GM18951 (cell line): ENCODE measurements around the gene NAP1L4.

Experiments
- POLR2A ChIP-seq: IDR thresholded peaks from 4 replicates; pipeline ENCODE4 v1.6.1; 2011; ENCODE audit warnings: mild to moderate bottlenecking; ENCODE audit not compliant: insufficient read length, insufficient read depth; ENCODE audit errors: extremely low read depth
- in situ Hi-C: fragments of 300-500 bp; cut with MboI; formaldehyde crosslinking; loops from one replicate; pipeline ENCODE4 v1.12.0; 2022; ENCODE audit warnings: low sequenced_read_pairs, mixed read lengths, inconsistent platforms; ENCODE audit not compliant: unreplicated experiment

Gene NAP1L4, protein sequence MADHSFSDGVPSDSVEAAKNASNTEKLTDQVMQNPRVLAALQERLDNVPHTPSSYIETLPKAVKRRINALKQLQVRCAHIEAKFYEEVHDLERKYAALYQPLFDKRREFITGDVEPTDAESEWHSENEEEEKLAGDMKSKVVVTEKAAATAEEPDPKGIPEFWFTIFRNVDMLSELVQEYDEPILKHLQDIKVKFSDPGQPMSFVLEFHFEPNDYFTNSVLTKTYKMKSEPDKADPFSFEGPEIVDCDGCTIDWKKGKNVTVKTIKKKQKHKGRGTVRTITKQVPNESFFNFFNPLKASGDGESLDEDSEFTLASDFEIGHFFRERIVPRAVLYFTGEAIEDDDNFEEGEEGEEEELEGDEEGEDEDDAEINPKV

DNA sequence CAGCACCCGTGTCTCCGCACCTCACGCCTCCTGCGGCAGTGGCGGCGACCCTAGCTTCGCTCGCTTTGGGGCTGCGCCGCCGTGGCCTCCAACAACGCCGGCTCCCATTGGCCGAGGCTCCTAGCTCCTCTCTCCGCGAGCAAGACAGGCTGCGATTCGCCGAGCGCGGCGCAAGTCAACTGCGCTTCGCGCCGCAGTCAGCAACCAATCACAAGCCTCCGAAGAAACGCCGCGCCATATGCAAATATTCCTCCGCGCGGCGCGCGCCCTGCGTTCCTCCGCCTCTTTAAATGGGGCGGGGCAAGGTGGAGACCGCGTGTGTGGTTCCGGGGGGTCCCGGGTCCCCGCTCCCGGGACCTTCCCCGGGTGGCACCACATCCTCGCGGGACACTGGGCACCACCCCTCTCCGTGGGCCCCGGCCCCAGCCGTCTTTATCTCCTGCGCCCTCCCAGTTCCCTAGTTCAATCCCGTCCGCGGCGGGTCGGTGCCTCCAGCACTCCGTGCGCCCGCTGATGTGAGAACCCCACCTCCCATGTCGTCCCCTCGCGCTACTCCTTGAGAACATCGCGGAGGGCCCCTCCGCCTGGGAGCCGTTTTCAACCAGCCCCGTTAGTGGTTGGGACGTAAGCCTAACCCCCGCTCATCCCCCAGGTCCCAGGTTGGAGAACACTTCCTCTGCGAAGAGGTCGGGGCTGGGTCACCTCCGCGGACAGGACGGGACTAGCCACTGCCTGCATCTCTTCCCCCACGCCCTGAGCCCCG lies at the start of gene NAP1L4:
Gene NAP1L4, minus strand, starts transcription at position 96 of the 763 bp plus-strand sequence. CDS start 13,109 bp downstream, outside the sequence.
- TF ChIP-seq POLR2A = peak; percentile 84
- in situ Hi-C loops = no loop called here

DNA sequence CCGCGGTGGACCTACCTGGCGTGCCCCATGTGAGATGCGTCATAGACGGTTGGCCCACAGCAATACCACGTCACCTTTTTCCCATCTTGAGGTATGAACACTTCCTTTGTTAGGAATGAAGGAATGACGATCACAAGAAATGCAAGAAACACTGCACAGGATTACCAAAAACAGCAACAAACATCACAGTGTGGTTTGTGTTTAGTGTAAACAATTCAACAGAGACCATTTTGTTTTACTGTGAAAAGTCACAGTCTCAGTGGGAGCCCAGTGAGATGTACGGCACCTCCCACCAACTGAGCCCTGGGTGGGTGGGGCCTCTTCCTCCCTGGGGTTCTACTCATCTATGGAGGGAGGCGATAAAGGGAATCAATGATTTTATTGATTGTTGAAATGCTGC lies 48.8 kb upstream of the NAP1L4 start:
- no peak for TF ChIP-seq POLR2A
- in situ Hi-C loops = no loop called here

DNA sequence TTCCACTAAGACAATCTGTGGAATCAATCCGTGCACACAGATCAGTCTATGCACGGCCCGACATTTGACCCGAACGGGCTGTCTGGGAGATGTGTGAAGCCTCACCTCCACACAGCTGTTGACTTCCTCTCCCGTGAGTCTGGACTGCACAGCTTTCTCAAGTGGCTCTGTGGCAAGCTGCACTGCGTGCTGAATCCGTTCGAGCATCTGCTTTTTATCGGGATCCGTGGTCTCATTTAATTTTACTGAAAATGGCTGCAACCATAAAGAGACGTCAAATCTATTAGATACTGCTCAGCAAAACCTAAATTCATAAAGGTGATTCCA lies 45.8 kb upstream of the NAP1L4 start:
- no peak for TF ChIP-seq POLR2A
- in situ Hi-C loops = no loop called here

GRCh38 chr11:3037040-3037944 lies 45.2 kb upstream of the NAP1L4 start:
- in situ Hi-C loops = no loop called here
- TF ChIP-seq POLR2A = no peak

DNA sequence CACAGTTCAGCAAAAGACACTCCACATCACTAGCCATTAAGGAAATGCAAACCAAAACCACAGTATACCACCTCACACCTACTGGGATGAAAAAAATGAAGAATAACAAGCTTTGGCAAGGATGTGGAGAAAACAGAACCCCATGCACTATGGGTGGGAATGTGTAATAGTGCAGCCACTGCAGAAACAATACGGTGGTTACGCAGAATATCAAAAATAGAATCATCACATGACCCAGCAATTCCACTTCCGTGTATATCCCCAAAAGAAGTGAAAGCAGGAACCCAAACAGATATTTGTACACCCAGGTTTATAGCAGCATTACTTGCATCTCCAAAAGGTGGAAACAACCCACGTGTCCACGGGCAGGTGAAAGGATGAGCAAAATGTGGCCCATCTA lies 44.3 kb upstream of the NAP1L4 start:
- in situ Hi-C loops = no loop called here
- TF ChIP-seq POLR2A = no peak

- in situ Hi-C loops = no loop called here
- TF ChIP-seq POLR2A = no peak
These were observed 43.2 kb upstream of the NAP1L4 start for GRCh38 chr11:3035333-3035732.

DNA sequence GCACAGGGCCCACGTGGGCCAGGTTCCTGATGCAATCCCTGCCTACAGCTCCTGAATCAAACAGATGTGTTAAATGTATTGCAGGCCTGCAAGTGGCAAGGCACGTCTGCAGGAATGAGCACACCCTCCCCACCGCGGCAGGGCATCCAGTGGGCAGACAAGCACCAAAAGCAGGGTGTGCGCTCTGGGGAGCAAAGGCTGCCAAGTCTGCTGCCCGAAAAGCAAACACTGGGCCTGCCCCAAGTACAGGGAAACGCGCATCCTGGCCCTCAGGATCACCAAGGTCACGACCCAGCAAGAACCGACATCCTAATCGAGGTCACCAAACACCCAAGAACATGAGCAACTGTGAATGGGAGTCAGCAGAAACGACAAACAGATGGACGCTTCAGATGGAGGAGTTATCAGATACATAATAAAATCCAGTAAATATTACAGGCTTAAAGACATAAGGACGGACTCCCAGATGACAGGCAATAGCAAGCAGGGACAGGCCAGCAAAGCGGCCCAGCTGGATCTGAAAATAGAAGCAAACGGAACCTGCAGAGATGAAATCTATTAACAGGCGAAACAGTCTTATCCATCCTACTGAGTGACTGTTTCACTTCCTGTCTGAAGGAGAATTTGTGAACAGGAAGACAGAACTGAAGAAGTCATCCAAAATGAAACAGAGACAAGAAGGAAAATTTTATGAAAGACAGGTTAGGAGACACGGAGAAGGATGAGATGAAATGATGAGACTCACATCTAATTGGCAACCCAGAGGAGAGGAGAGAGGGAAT lies 38.4 kb upstream of the NAP1L4 start:
- in situ Hi-C loops = no loop called here
- no peak for TF ChIP-seq POLR2A

- TF ChIP-seq POLR2A = no peak
- in situ Hi-C loops = no loop called here
These were observed 36.7 kb upstream of the NAP1L4 start for GRCh38 chr11:3028813-3029212.

DNA sequence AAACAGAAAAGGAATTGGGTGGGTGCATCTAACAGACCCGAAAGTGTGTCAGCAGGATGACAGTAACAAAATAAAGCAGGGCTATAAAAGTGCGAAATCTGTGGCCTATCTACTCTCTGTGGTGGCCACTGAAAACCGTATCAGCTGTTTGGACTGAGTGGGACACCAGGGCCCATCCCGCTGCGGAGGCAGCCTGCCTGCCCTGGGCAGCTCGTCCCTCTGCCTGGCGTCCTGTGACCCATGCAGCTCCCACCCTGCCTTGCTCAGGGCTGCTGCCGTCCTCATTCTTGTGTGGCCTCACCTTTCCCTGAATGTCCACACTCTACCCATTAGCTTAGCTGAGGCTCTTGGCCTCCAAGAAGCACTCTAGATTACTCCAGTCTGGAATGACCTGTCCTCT lies 34.7 kb upstream of the NAP1L4 start:
- TF ChIP-seq POLR2A = no peak
- in situ Hi-C loops = no loop called here

DNA sequence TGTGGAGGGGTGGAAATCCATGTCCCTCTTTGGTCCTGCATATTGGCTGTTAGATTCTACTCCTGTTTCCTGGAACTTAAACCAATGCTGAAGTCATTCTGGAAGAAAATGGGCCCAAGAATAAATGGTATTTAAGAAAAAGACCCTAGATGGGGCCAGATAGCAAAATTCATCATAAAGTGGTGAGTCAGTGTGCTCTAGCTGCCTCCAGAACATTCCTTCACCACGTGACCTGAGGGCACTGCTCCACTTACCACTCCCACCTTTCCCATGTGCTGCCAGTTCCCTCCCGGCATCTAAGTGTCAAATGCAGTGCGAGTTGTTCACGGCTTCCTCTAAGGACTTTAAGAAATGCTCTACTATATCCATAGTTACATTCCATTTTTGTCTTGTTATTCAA lies 30.9 kb upstream of the NAP1L4 start:
- no peak for TF ChIP-seq POLR2A
- in situ Hi-C loops = no loop called here

- no peak for TF ChIP-seq POLR2A
- in situ Hi-C loops = no loop called here
These were observed 30.3 kb upstream of the NAP1L4 start for GRCh38 chr11:3022300-3022967.

- in situ Hi-C loops = no loop called here
- TF ChIP-seq POLR2A = no peak
These were observed 29.0 kb upstream of the NAP1L4 start for GRCh38 chr11:3021125-3021524.
